H1 (cell line): ENCODE results near the gene DPYD. TPM values are rescaled to one million over a fixed set of nuclear protein-coding genes. Genes with fewer than 3 reads are reported as not detected.

Experiments
- CTCF ChIA-PET: fragments of 300-600 bp; sonication (Branson Sonifier 250); formaldehyde crosslinking; loops from one replicate; lab custom pipeline; 2021; ENCODE audit not compliant: partially characterized antibody; lab: Charles Lee
- POLR2A ChIA-PET: fragments of 300-600 bp; sonication (Branson Sonifier 250); formaldehyde crosslinking; loops from one replicate; lab custom pipeline; 2021; ENCODE audit warnings: inconsistent platforms; ENCODE audit not compliant: partially characterized antibody; lab: Charles Lee
- DNase-seq, 2 experiments: peaks; one replicate each; pipeline versions ENCODE4 v3.0.0 to v3.0.0-alpha.2; 2010 to 2022; ENCODE audit warnings: low spot score in 2 of 2, low read depth in 1 of 2, mixed read lengths in 1 of 2
- FAIRE-seq: peaks from 2 replicates; lab custom pipeline; 2011; peaks lifted over from hg19 to GRCh38; lab: Jason Lieb, UNC
- H2AFZ ChIP-seq: 2 replicates; pipeline ENCODE4 v1.8.1; 2012; ENCODE audit warnings: low read length, inconsistent platforms
- H2AK5ac ChIP-seq: 2 replicates; pipeline ENCODE4 v1.6.1; 2013; ENCODE audit warnings: low read depth, low read length
- H2BK120ac ChIP-seq: replicated peaks from 2 replicates; pipeline ENCODE3; 2013; ENCODE audit warnings: low read depth, low read length, inconsistent platforms
- H2BK12ac ChIP-seq: 2 replicates; pipeline ENCODE4 v1.6.1; 2013; ENCODE audit warnings: low read depth, low read length
- H2BK15ac ChIP-seq: 2 replicates; pipeline ENCODE4 v1.6.1; 2013; ENCODE audit warnings: low read length
- H2BK20ac ChIP-seq: 2 replicates; pipeline ENCODE4 v1.6.1; 2013; ENCODE audit warnings: low read length
- H2BK5ac ChIP-seq: 2 replicates; pipeline ENCODE4 v1.6.1; 2013; ENCODE audit warnings: low read depth, low read length
- H3K14ac ChIP-seq: 2 replicates; pipeline ENCODE4 v1.6.1; 2013; ENCODE audit warnings: inconsistent platforms; ENCODE audit not compliant: insufficient read length
- H3K18ac ChIP-seq: 2 replicates; pipeline ENCODE4 v1.6.1; 2013; ENCODE audit warnings: low read length; ENCODE audit errors: extremely low read depth
- H3K23ac ChIP-seq: 2 replicates; pipeline ENCODE4 v1.6.1; 2013; ENCODE audit warnings: inconsistent platforms; ENCODE audit not compliant: insufficient read length
- H3K23me2 ChIP-seq: 2 replicates; pipeline ENCODE4 v1.6.1; 2013; ENCODE audit warnings: low read depth, low read length
- H3K27ac ChIP-seq: 2 replicates; pipeline ENCODE4 v1.6.1; 2011; ENCODE audit warnings: low read depth, low read length, inconsistent platforms
- H3K27me3 ChIP-seq, 4 experiments: replicated peaks in 1 of 4; 1 replicate in 1 of 4; 2 replicates in 3 of 4; pipeline versions ENCODE4 v1.6.1 to v1.8.1; 2011 to 2013; ENCODE audit warnings: low read length in 3 of 4, mild to moderate bottlenecking in 3 of 4, inconsistent platforms in 2 of 4, mixed read lengths in 2 of 4, moderate library complexity in 1 of 4; ENCODE audit not compliant: control insufficient read depth in 3 of 4, insufficient read depth in 3 of 4; ENCODE audit errors: extremely low read depth in 1 of 4
- H3K36me3 ChIP-seq, 4 experiments: 2 replicates each; pipeline versions ENCODE4 v1.6.1 to v1.8.1; 2011 to 2013; ENCODE audit warnings: mild to moderate bottlenecking in 4 of 4, low read length in 3 of 4, moderate library complexity in 2 of 4, control low read depth in 1 of 4, inconsistent platforms in 1 of 4; ENCODE audit not compliant: insufficient read depth in 4 of 4, control insufficient read depth in 2 of 4
- H3K4ac ChIP-seq: replicated peaks from 2 replicates; pipeline ENCODE3; 2013; ENCODE audit warnings: low read length, low read depth, mixed read lengths, inconsistent platforms; ENCODE audit not compliant: insufficient read length
- H3K4me1 ChIP-seq, 4 experiments: replicated peaks in 1 of 4; 1 replicate in 1 of 4; 2 replicates in 3 of 4; pipeline versions ENCODE4 v1.6.1 to v1.8.1; 2011 to 2013; ENCODE audit warnings: low read length in 3 of 4, inconsistent platforms in 2 of 4, mixed read lengths in 1 of 4; ENCODE audit not compliant: insufficient read depth in 4 of 4, control insufficient read depth in 3 of 4
- H3K4me2 ChIP-seq, 2 experiments: 2 replicates each; pipeline versions ENCODE4 v1.6.1 to v1.8.1; 2011 to 2013; ENCODE audit warnings: low read depth in 2 of 2, low read length in 2 of 2, control low read depth in 1 of 2, inconsistent platforms in 1 of 2, mild to moderate bottlenecking in 1 of 2; ENCODE audit not compliant: insufficient read depth in 1 of 2
- H3K4me3 ChIP-seq, 4 experiments: fragments of 200-600, 300-600 bp in 1 of 4; sonication (generic), shearing (Covaris generic), sonication (Bioruptor Twin) in 1 of 4; 2 replicates each; pipeline versions ENCODE4 v1.5.1 to v1.8.1; 2011 to 2016; ENCODE audit warnings: low read length in 4 of 4, low read depth in 3 of 4, control low read depth in 2 of 4, inconsistent platforms in 2 of 4, mild to moderate bottlenecking in 2 of 4, mixed read lengths in 1 of 4, moderate library complexity in 1 of 4; ENCODE audit not compliant: insufficient read depth in 2 of 4; ENCODE audit errors: extremely low read depth in 1 of 4
- H3K56ac ChIP-seq: replicated peaks from 2 replicates; pipeline ENCODE3; 2013; ENCODE audit warnings: low read depth, mild to moderate bottlenecking, mixed read lengths, low read length, inconsistent platforms; ENCODE audit not compliant: insufficient read length
- H3K79me1 ChIP-seq: 2 replicates; pipeline ENCODE4 v1.6.1; 2013; ENCODE audit warnings: low read depth, low read length, control low read depth
- H3K79me2 ChIP-seq, 2 experiments: 2 replicates each; pipeline versions ENCODE4 v1.6.1 to v1.8.1; 2012 to 2013; ENCODE audit warnings: low read length in 2 of 2, mild to moderate bottlenecking in 2 of 2, inconsistent platforms in 1 of 2; ENCODE audit not compliant: insufficient read depth in 2 of 2, control insufficient read depth in 1 of 2
- H3K9ac ChIP-seq, 4 experiments: replicated peaks in 1 of 4; 1 replicate in 1 of 4; 2 replicates in 3 of 4; pipeline versions ENCODE4 v1.6.1 to v1.8.1; 2011 to 2013; ENCODE audit warnings: low read depth in 3 of 4, low read length in 3 of 4, control low read depth in 2 of 4, mild to moderate bottlenecking in 2 of 4, moderate library complexity in 2 of 4, inconsistent platforms in 1 of 4; ENCODE audit errors: extremely low read depth in 1 of 4
- H3K9me3 ChIP-seq, 2 experiments: 2 replicates each; pipeline versions ENCODE4 v1.6.1 to v1.8.1; 2012 to 2013; ENCODE audit warnings: mild to moderate bottlenecking in 2 of 2, moderate library complexity in 2 of 2, control low read depth in 1 of 2, inconsistent platforms in 1 of 2, low read depth in 1 of 2, low read length in 1 of 2, mixed read lengths in 1 of 2; ENCODE audit not compliant: insufficient read depth in 2 of 2
- H4K20me1 ChIP-seq, 2 experiments: replicated peaks in 1 of 2; 2 replicates each; pipeline versions ENCODE3 to v1.8.1; 2011 to 2013; ENCODE audit warnings: inconsistent platforms in 2 of 2, low read length in 2 of 2, mild to moderate bottlenecking in 1 of 2; ENCODE audit not compliant: insufficient read depth in 2 of 2, control insufficient read depth in 1 of 2
- H4K5ac ChIP-seq: 2 replicates; pipeline ENCODE4 v1.6.1; 2013; ENCODE audit warnings: low read length, low read depth, mixed read lengths, inconsistent platforms; ENCODE audit not compliant: insufficient read length
- H4K8ac ChIP-seq: 2 replicates; pipeline ENCODE4 v1.8.0; 2013; ENCODE audit warnings: mild to moderate bottlenecking, moderate library complexity, low read length, inconsistent platforms; ENCODE audit not compliant: insufficient read depth; ENCODE audit errors: extremely low read depth
- H4K91ac ChIP-seq: replicated peaks from 2 replicates; pipeline ENCODE3; 2013; ENCODE audit warnings: low read length, mixed read lengths, inconsistent platforms; ENCODE audit not compliant: insufficient read length
- ASH2L ChIP-seq: fragments of 200-600, 300-600 bp; sonication (generic); IDR thresholded peaks from one replicate; pipeline ENCODE4 v1.7.1; 2017; ENCODE audit warnings: low read length
- BRCA1 ChIP-seq: IDR thresholded peaks from 2 replicates; pipeline ENCODE4 v1.6.1; 2012; ENCODE audit warnings: low read depth, low read length, improper control_type of control experiment
- CBX5 ChIP-seq: fragments of 300-800, 300-1000 bp; sonication (generic); IDR thresholded peaks from 2 replicates; pipeline ENCODE4 v1.7.1; 2016; ENCODE audit warnings: antibody characterized with exemption, low read length, low read depth
- CBX8 ChIP-seq: fragments of 300-800, 300-1000 bp; sonication (generic); IDR thresholded peaks from 2 replicates; pipeline ENCODE4 v1.7.1; 2016; ENCODE audit warnings: low read depth, low read length, borderline replicate concordance
- CTBP2 ChIP-seq: IDR thresholded peaks from 2 replicates; pipeline ENCODE4 v1.7.0; 2011; ENCODE audit warnings: borderline replicate concordance, mild to moderate bottlenecking, moderate library complexity, mixed read lengths, low read length; ENCODE audit not compliant: insufficient read depth, insufficient read length
- EZH2 ChIP-seq: fragments of 200-600 bp; sonication (generic); IDR thresholded peaks from 2 replicates; pipeline ENCODE4 v1.7.1; 2012; ENCODE audit warnings: low read depth, mild to moderate bottlenecking, moderate library complexity, low read length, inconsistent platforms; ENCODE audit not compliant: severe bottlenecking
- HDAC6 ChIP-seq: IDR thresholded peaks from one replicate; pipeline ENCODE4 v1.7.1; 2012; ENCODE audit warnings: low read depth, mild to moderate bottlenecking, inconsistent platforms, low read length, moderate library complexity
- KDM1A ChIP-seq: fragments of 200-600, 300-600 bp; sonication (generic); IDR thresholded peaks from 2 replicates; pipeline ENCODE4 v1.7.1; 2016; ENCODE audit warnings: mild to moderate bottlenecking, low read length, borderline replicate concordance
- NRF1 ChIP-seq: IDR thresholded peaks from 2 replicates; pipeline ENCODE4 v1.6.1; 2011; ENCODE audit warnings: mild to moderate bottlenecking, low read depth, low read length, improper control_type of control experiment
- SP2 ChIP-seq: IDR thresholded peaks from 2 replicates; pipeline ENCODE4 v1.6.1; 2012; ENCODE audit warnings: mild to moderate bottlenecking, low read length, inconsistent platforms
- SUZ12 ChIP-seq: fragments of 200-600 bp; sonication (generic); IDR thresholded peaks from 2 replicates; pipeline ENCODE4 v1.6.1; 2012; ENCODE audit warnings: mild to moderate bottlenecking, inconsistent platforms, low read length, moderate library complexity, mixed read lengths
- TAF7 ChIP-seq: optimal IDR thresholded peaks from 2 replicates; pipeline ENCODE3; 2011; ENCODE audit warnings: low read depth, mild to moderate bottlenecking, inconsistent platforms, low read length, moderate library complexity, borderline replicate concordance
- TCF12 ChIP-seq: IDR thresholded peaks from 2 replicates; pipeline ENCODE4 v1.6.1; 2011; ENCODE audit warnings: low read depth, mild to moderate bottlenecking, low read length
- ZNF274 ChIP-seq: IDR thresholded peaks from 2 replicates; pipeline ENCODE4 v1.7.0; 2012; ENCODE audit warnings: low read length, borderline replicate concordance; ENCODE audit errors: extremely low read depth
- WGBS, 2 experiments: shearing (Covaris generic) in 1 of 2; methylation state at CpG; one replicate each; pipeline versions ENCODE4 v1.1.6 to v1.1.7; 2013 to 2015; ENCODE audit warnings: low lambda C conversion rate in 2 of 2, mixed read lengths in 2 of 2, inconsistent platforms in 1 of 2, low coverage in 1 of 2, missing lambda C conversion rate in 1 of 2; ENCODE audit not compliant: insufficient replicate concordance in 2 of 2, insufficient coverage in 1 of 2, insufficient read length in 1 of 2; ENCODE audit errors: extremely low coverage in 1 of 2, missing lambda C conversion rate in 1 of 2; 5-methylcytosine and 5-hydroxymethylcytosine counted together
- polyA plus RNA-seq, 7 experiments: library from polyadenylated mRNA; depleted of rRNA in 3 of 7; stranded (reverse) in 5 of 7; unstranded in 2 of 7; fragments of >200 nt in 5 of 7; fragments of 200-250 nt in 2 of 7; gene quantifications; 1 replicate in 5 of 7; 2 replicates in 1 of 7; 4 replicates in 1 of 7; pipeline versions ENCODE4 v1.2.1 to v1.2.3, GENCODE V29; 2011 to 2013; ENCODE audit warnings: missing spikeins in 2 of 7, mixed read lengths in 2 of 7
- total RNA-seq: library from RNA; stranded (reverse); fragmentation: NEBNext Ultra II Directional; extraction: Animal tissue kit (Norgen Biotek cat#: 25700); gene quantifications from 2 replicates; pipeline ENCODE4 v1.2.1, GENCODE V29; 2021
- TF ChIP-seq, protein P1 (sequence below): IDR thresholded peaks from 2 replicates; pipeline ENCODE4 v1.6.1; 2012; ENCODE audit warnings: inconsistent platforms

Gene DPYD
- total and polyA plus RNA-seq, 2 of the 8 experiments (the other 6 are each of a cell fraction or from before 2014, with no cell fraction given) = 0.29 to 0.73 TPM

GRCh38 chr1:97787231-97787630 lies 133.6 kb downstream of the DPYD start:
- Histone ChIP-seq H3K79me2 (no peaks in the 10 kb centered on the region), H3K56ac (no peak overlapping the region), H3K4me2 (no peak overlapping the region), H2AK5ac (no peak overlapping the region), H2AFZ (no peak overlapping the region), H3K9me3 (no peaks in the 10 kb centered on the region), H3K27ac (no peak overlapping the region), H2BK5ac (no peak overlapping the region), H3K27me3 (no peaks in the 10 kb centered on the region), H4K8ac (no peak overlapping the region), H3K23me2 (no peaks in the 10 kb centered on the region), H3K79me1 (no peaks in the 10 kb centered on the region), H4K91ac (no peak overlapping the region), H3K23ac (no peak overlapping the region), H3K18ac (no peak overlapping the region), H3K36me3 (no peaks in the 10 kb centered on the region), H2BK15ac (no peak overlapping the region), H2BK120ac (no peak overlapping the region), H4K20me1 (no peaks in the 10 kb centered on the region), H2BK12ac (no peak overlapping the region), H3K4me1 (no peaks in the 10 kb centered on the region), H3K14ac (no peak overlapping the region), H3K4me3 (no peak overlapping the region), H4K5ac (no peak overlapping the region), H3K4ac (no peak overlapping the region), H3K9ac (no peak overlapping the region), H2BK20ac (no peak overlapping the region)
- POLR2A ChIA-PET = no interaction called here
- no peak for DNase-seq
- CTCF ChIA-PET = no interaction called here
- FAIRE-seq = no peak
- WGBS, 2 experiments = 98% methylated on average over 2 of the region's 2 CpGs; no CpG with 5 or more reads in 1 of the 2 experiments
- TF ChIP-seq ASH2L (no peak), CBX8 (no peak), BRCA1 (no peak), TAF7 (no peak), CTBP2 (no peak), CBX5 (no peak), TCF12 (no peak), HDAC6 (no peak), SP2 (no peak), SUZ12 (no peak), ZNF274 (no peak), EZH2 (no peak), KDM1A (no peak), NRF1 (no peak)
- TF ChIP-seq, protein P1, sequence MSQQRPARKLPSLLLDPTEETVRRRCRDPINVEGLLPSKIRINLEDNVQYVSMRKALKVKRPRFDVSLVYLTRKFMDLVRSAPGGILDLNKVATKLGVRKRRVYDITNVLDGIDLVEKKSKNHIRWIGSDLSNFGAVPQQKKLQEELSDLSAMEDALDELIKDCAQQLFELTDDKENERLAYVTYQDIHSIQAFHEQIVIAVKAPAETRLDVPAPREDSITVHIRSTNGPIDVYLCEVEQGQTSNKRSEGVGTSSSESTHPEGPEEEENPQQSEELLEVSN = no peak
